ENCODE results near the gene THSD4.

THSD4 gene

GRCh38 chr15:71290881-71291635, 175.8 kb downstream of the THSD4 start:
- Histone ChIP-seq H3K9me3 (ENCODE audit: insufficient read depth, low read depth, low read length) (no peaks in the 10 kb centered on the region), H3K79me2 (ENCODE audit: insufficient read depth, low read length) (no peaks in the 10 kb centered on the region), H3K9me2 (replicated peaks; ENCODE audit: low read depth, low read length) (no peaks in the 10 kb centered on the region), H3K27me3 (ENCODE audit: insufficient read depth, low read length, poor library complexity, severe bottlenecking) (no peaks in the 10 kb centered on the region), H3K9ac (ENCODE audit: low read depth, low read length, poor library complexity, severe bottlenecking) (no peak overlapping the region), H2AFZ (ENCODE audit: low read length) (no peak overlapping the region), H3K36me3 (ENCODE audit: insufficient read depth, low read length) (no peaks in the 10 kb centered on the region), H3K4me2 (ENCODE audit: low read depth, low read length, poor library complexity, severe bottlenecking) (no peak overlapping the region), H4K20me1 (ENCODE audit: insufficient read depth, low read length, poor library complexity, severe bottlenecking) (no peaks in the 10 kb centered on the region), H3K4me3 (ENCODE audit: low read length, poor library complexity, severe bottlenecking) (no peak overlapping the region), H3F3A (ENCODE audit: low read depth) (no peaks in the 10 kb centered on the region), H3K4me1 (ENCODE audit: insufficient read depth, low read length, poor library complexity, severe bottlenecking) (peaks cover 10% of the 10 kb centered on the region)
- no peak for TF ChIP-seq EZH2phosphoT487 (IDR thresholded peaks at IDR 0.05; ENCODE audit: borderline replicate concordance)
- no peak for TF ChIP-seq CTCF (conservative IDR thresholded peaks at IDR 0.05; ENCODE audit: low read length)

- Histone ChIP-seq H3K4me1 (ENCODE audit: insufficient read depth, low read length, poor library complexity, severe bottlenecking) (peaks cover 10% of the 10 kb centered on the region), H3K4me2 (ENCODE audit: low read depth, low read length, poor library complexity, severe bottlenecking) (no peak overlapping the region), H4K20me1 (ENCODE audit: insufficient read depth, low read length, poor library complexity, severe bottlenecking) (no peaks in the 10 kb centered on the region), H3K79me2 (ENCODE audit: insufficient read depth, low read length) (no peaks in the 10 kb centered on the region), H3K4me3 (ENCODE audit: low read length, poor library complexity, severe bottlenecking) (no peak overlapping the region), H3F3A (ENCODE audit: low read depth) (no peaks in the 10 kb centered on the region), H3K9me2 (replicated peaks; ENCODE audit: low read depth, low read length) (no peaks in the 10 kb centered on the region), H3K27me3 (ENCODE audit: insufficient read depth, low read length, poor library complexity, severe bottlenecking) (no peaks in the 10 kb centered on the region), H3K9me3 (ENCODE audit: insufficient read depth, low read depth, low read length) (no peaks in the 10 kb centered on the region), H3K9ac (ENCODE audit: low read depth, low read length, poor library complexity, severe bottlenecking) (no peak overlapping the region), H3K36me3 (ENCODE audit: insufficient read depth, low read length) (no peaks in the 10 kb centered on the region), H2AFZ (ENCODE audit: low read length) (no peak overlapping the region)
- TF ChIP-seq EZH2phosphoT487 (IDR thresholded peaks at IDR 0.05; ENCODE audit: borderline replicate concordance) (no peak), CTCF (conservative IDR thresholded peaks at IDR 0.05; ENCODE audit: low read length) (no peak)
Measured at GRCh38 chr15:71291723-71292122, 176.5 kb downstream of the THSD4 start.

GRCh38 chr15:71293723-71294122, 178.5 kb downstream of the THSD4 start:
- Histone ChIP-seq H3K4me2 (ENCODE audit: low read depth, low read length, poor library complexity, severe bottlenecking) (no peak overlapping the region), H3K27me3 (ENCODE audit: insufficient read depth, low read length, poor library complexity, severe bottlenecking) (no peaks in the 10 kb centered on the region), H2AFZ (ENCODE audit: low read length) (no peak overlapping the region), H3F3A (ENCODE audit: low read depth) (no peaks in the 10 kb centered on the region), H4K20me1 (ENCODE audit: insufficient read depth, low read length, poor library complexity, severe bottlenecking) (no peaks in the 10 kb centered on the region), H3K9ac (ENCODE audit: low read depth, low read length, poor library complexity, severe bottlenecking) (no peak overlapping the region), H3K4me3 (ENCODE audit: low read length, poor library complexity, severe bottlenecking) (no peak overlapping the region), H3K9me3 (ENCODE audit: insufficient read depth, low read depth, low read length) (no peaks in the 10 kb centered on the region), H3K36me3 (ENCODE audit: insufficient read depth, low read length) (no peaks in the 10 kb centered on the region), H3K79me2 (ENCODE audit: insufficient read depth, low read length) (no peaks in the 10 kb centered on the region), H3K4me1 (ENCODE audit: insufficient read depth, low read length, poor library complexity, severe bottlenecking) (peaks cover 10% of the 10 kb centered on the region), H3K9me2 (replicated peaks; ENCODE audit: low read depth, low read length) (no peaks in the 10 kb centered on the region)
- TF ChIP-seq CTCF (conservative IDR thresholded peaks at IDR 0.05; ENCODE audit: low read length) = no peak
- TF ChIP-seq EZH2phosphoT487 (IDR thresholded peaks at IDR 0.05; ENCODE audit: borderline replicate concordance) = no peak

Measured in Loucy (cell line).